Panc1 (cell line): ENCODE data around the gene GGA1. TPM values are rescaled to one million over a fixed set of nuclear protein-coding genes. Genes with fewer than 3 reads are reported as not detected.

ENCODE experiments used
- ATAC-seq: fragments of 200-7000 bp; cut with Tn5 transposase; 2 replicates; pipeline ENCODE4 v1.9.1; 2020; ENCODE audit warnings: mild to moderate bottlenecking, moderate library complexity
- Bru-seq: library from RNA; stranded (reverse); fragments of 400-500 nt; gene quantifications from one replicate; lab custom pipeline; 2021; lab: Mats Ljungman, UMichigan
- BruChase-seq, 2 experiments: library from RNA; stranded (reverse); fragments of 400-500 nt; gene quantifications; one replicate each; lab custom pipeline; 2021; lab: Mats Ljungman, UMichigan
- BruUV-seq: library from RNA; stranded (reverse); fragments of 400-500 nt; replicated peaks from 2 replicates; lab custom pipeline; 2021; lab: Mats Ljungman, UMichigan
- CTCF ChIA-PET: fragments of 300-600 bp; sonication (Branson Sonifier 250); formaldehyde crosslinking; loops from one replicate; lab custom pipeline; 2022; ENCODE audit warnings: antibody characterized with exemption; lab: Charles Lee
- POLR2A ChIA-PET: fragments of 300-600 bp; sonication (Branson Sonifier 250); formaldehyde crosslinking; loops from one replicate; lab custom pipeline; 2022; ENCODE audit warnings: antibody characterized with exemption; lab: Charles Lee
- DNase-seq: peaks from one replicate; pipeline ENCODE4 v3.0.0-alpha.2; 2010; ENCODE audit warnings: low read depth, low spot score
- H3K27ac ChIP-seq: 2 replicates; pipeline ENCODE4 v1.5.1; 2011; ENCODE audit warnings: mild to moderate bottlenecking, low read length, inconsistent platforms
- H3K27me3 ChIP-seq: fragments of 200-500 bp; sonication (Bioruptor generic); 2 replicates; pipeline ENCODE4 v1.6.0; 2014; ENCODE audit warnings: low read length, inconsistent platforms; ENCODE audit not compliant: control insufficient read depth, insufficient read depth
- H3K36me3 ChIP-seq: fragments of 200-500 bp; sonication (Bioruptor generic); 2 replicates; pipeline ENCODE4 v1.5.1; 2014; ENCODE audit warnings: inconsistent platforms, mild to moderate bottlenecking, low read length, moderate library complexity; ENCODE audit not compliant: control insufficient read depth, insufficient read depth
- H3K4me1 ChIP-seq: 2 replicates; pipeline ENCODE4 v1.5.1; 2011; ENCODE audit warnings: inconsistent platforms, mild to moderate bottlenecking, low read length, moderate library complexity; ENCODE audit not compliant: control insufficient read depth, insufficient read depth
- H3K4me3 ChIP-seq, 2 experiments: 2 replicates each; pipeline ENCODE4 v1.5.1; 2011 to 2012; ENCODE audit warnings: low read depth in 2 of 2, low read length in 2 of 2, mild to moderate bottlenecking in 2 of 2, inconsistent platforms in 1 of 2, moderate library complexity in 1 of 2
- H3K9me3 ChIP-seq: fragments of 200-500 bp; sonication (Bioruptor generic); 2 replicates; pipeline ENCODE4 v1.5.1; 2014; ENCODE audit warnings: low read depth, mild to moderate bottlenecking, inconsistent platforms, low read length, moderate library complexity; ENCODE audit not compliant: control insufficient read depth, insufficient read depth
- POLR2AphosphoS5 ChIP-seq: IDR thresholded peaks from 2 replicates; pipeline ENCODE4 v1.6.1; 2012; ENCODE audit warnings: mild to moderate bottlenecking, low read depth, low read length, moderate library complexity
- REST ChIP-seq, 2 experiments: IDR thresholded peaks; 2 replicates each; pipeline ENCODE4 v1.6.1; 2011 to 2012; ENCODE audit warnings: low read depth in 2 of 2, control low read depth in 1 of 2, low read length in 1 of 2, mild to moderate bottlenecking in 1 of 2, moderate library complexity in 1 of 2; ENCODE audit not compliant: insufficient read depth in 1 of 2
- SIN3A ChIP-seq: IDR thresholded peaks from 2 replicates; pipeline ENCODE4 v1.6.1; 2012; ENCODE audit warnings: low read depth, mild to moderate bottlenecking, low read length, moderate library complexity, borderline replicate concordance; ENCODE audit not compliant: insufficient read depth
- TCF7L2 ChIP-seq: IDR thresholded peaks from 2 replicates; pipeline ENCODE4 v1.6.1; 2011; ENCODE audit warnings: mild to moderate bottlenecking, low read depth, low read length, inconsistent platforms
- in situ Hi-C: cut with HindIII; loops from 2 replicates; pipeline ENCODE4 v1.10.0; 2016; ENCODE audit warnings: low sequenced_read_pairs, low pct_unique_long_range_greater_than_20kb
- intact Hi-C: fragments of 100-400 bp; cut with micrococcal nuclease; formaldehyde crosslinking; loops from one replicate; pipeline ENCODE4 v1.10.0; 2022; ENCODE audit not compliant: unreplicated experiment
- long read RNA-seq: library from polyadenylated mRNA; unstranded; transcript quantifications from one replicate; pipeline ENCODE4 v2.0.0, GENCODE V29; 2021; ENCODE audit not compliant: unreplicated experiment
- polyA plus RNA-seq: library from polyadenylated mRNA; unstranded; fragments of >200 nt; gene quantifications from one replicate; pipeline ENCODE4 v1.2.1, GENCODE V29; 2012; ENCODE audit warnings: missing spikeins; ENCODE audit not compliant: insufficient read length
- total RNA-seq: library from RNA; stranded (reverse); gene quantifications from one replicate; pipeline ENCODE4 v1.2.1, GENCODE V29; 2021; ENCODE audit not compliant: unreplicated experiment
- TF ChIP-seq, protein P1 (sequence below): fragments of 450-650 bp; IDR thresholded peaks from 2 replicates; pipeline ENCODE4 v1.5.1; 2017; ENCODE audit warnings: mild to moderate bottlenecking

The GGA1 gene, protein sequence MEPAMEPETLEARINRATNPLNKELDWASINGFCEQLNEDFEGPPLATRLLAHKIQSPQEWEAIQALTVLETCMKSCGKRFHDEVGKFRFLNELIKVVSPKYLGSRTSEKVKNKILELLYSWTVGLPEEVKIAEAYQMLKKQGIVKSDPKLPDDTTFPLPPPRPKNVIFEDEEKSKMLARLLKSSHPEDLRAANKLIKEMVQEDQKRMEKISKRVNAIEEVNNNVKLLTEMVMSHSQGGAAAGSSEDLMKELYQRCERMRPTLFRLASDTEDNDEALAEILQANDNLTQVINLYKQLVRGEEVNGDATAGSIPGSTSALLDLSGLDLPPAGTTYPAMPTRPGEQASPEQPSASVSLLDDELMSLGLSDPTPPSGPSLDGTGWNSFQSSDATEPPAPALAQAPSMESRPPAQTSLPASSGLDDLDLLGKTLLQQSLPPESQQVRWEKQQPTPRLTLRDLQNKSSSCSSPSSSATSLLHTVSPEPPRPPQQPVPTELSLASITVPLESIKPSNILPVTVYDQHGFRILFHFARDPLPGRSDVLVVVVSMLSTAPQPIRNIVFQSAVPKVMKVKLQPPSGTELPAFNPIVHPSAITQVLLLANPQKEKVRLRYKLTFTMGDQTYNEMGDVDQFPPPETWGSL
- total RNA-seq (45.4 TPM), Bru-seq, nascent RNA (percentile 59 among the genes with signal in this experiment), BruChase-seq, experiment 1, labeled RNA remaining after a 2-hour chase (percentile 64 among the genes with signal in this experiment), BruChase-seq, experiment 2, labeled RNA remaining after a 6-hour chase (percentile 75 among the genes with signal in this experiment)
- 42.9 TPM for polyA plus RNA-seq
- long read RNA-seq, transcript GGA1-203 (17 exons, 3,159 nt), result major isoform, 13 of 48 reads
- long read RNA-seq, transcript GGA1-216 (4 exons, 790 nt), result minor isoform, 8 of 48 reads
- long read RNA-seq, partial matches to known transcripts, result 6 of 48 reads
- long read RNA-seq, other reads (novel, unspliced or antisense), result 16 of 48 reads

- Histone ChIP-seq H3K9me3 (no peaks in the 10 kb centered on the region), H3K4me1 (peaks cover 3% of the 10 kb centered on the region), H3K27ac (peak within 1 kb of the TSS; percentile 94), H3K36me3 (peaks cover 7% of the 10 kb centered on the region; the same call in 1 of the 2 replicates), H3K4me3 (peak within 1 kb of the TSS; percentile 68 to 74), H3K27me3 (no peaks in the 10 kb centered on the region)
- intact Hi-C loops (no loop called here), in situ Hi-C loops (no loop called here)
- POLR2A ChIA-PET, result interaction anchor here (0.6 to 0.7 kb wide), 2 partner anchors 9 to 187 kb away, joined by 4 to 5 read pairs; no protein-coding TSS in a partner anchor
- DNase-seq (peak; percentile 84), ATAC-seq (peak; percentile 93)
- CTCF ChIA-PET, result interaction anchor here (0.9 to 1.1 kb wide), 2 partner anchors 34 to 173 kb away, joined by 3 to 5 read pairs; no protein-coding TSS in a partner anchor
- BruUV-seq, result TSS peak; percentile 70
- TF ChIP-seq, protein P1, sequence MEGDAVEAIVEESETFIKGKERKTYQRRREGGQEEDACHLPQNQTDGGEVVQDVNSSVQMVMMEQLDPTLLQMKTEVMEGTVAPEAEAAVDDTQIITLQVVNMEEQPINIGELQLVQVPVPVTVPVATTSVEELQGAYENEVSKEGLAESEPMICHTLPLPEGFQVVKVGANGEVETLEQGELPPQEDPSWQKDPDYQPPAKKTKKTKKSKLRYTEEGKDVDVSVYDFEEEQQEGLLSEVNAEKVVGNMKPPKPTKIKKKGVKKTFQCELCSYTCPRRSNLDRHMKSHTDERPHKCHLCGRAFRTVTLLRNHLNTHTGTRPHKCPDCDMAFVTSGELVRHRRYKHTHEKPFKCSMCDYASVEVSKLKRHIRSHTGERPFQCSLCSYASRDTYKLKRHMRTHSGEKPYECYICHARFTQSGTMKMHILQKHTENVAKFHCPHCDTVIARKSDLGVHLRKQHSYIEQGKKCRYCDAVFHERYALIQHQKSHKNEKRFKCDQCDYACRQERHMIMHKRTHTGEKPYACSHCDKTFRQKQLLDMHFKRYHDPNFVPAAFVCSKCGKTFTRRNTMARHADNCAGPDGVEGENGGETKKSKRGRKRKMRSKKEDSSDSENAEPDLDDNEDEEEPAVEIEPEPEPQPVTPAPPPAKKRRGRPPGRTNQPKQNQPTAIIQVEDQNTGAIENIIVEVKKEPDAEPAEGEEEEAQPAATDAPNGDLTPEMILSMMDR, result no peak
- TF ChIP-seq REST (IDR thresholded peaks at IDR 0.05; ENCODE audit: insufficient read depth in 1 of 2, low read depth in 2 of 2, low read length in 1 of 2) (no peak), SIN3A (0 out of 2 replicates have a peak, but pooled peaks have one; percentile 33), TCF7L2 (no peak), POLR2AphosphoS5 (peak; percentile 65)
These were observed at the start of gene GGA1 for GRCh38 chr22:37608477-37609239. GGA1 (plus strand) TSS chr22:37608834; CDS start chr22:37608861, 27 bp downstream.

GRCh38 chr22:37559521-37559900 lies 49.1 kb upstream of the GGA1 start:
- no TSS peak for BruUV-seq

More at GRCh38 chr22:37559521-37559900, 49.1 kb upstream of the GGA1 start:
- CTCF ChIA-PET, result interaction anchor here (0.6 kb wide), 1 partner anchor 10 kb away, joined by 9 read pairs; no protein-coding TSS in a partner anchor
- POLR2A ChIA-PET, result interaction anchor here (1.4 kb wide), 1 partner anchor 17 kb away, joined by 3 read pairs; no protein-coding TSS in a partner anchor
- H3K36me3 ChIP-seq, result no peaks in the 10 kb centered on the region; the same call in 1 of the 2 replicates
- ATAC-seq (no peak), DNase-seq (no peak)
- in situ Hi-C loops, result no loop called here
- H3K9me3 ChIP-seq, result no peaks in the 10 kb centered on the region
- peaks cover 32% of the 10 kb centered on the region for H3K4me1 ChIP-seq
- TF ChIP-seq POLR2AphosphoS5 (no peak), REST (IDR thresholded peaks at IDR 0.05; ENCODE audit: insufficient read depth in 1 of 2, low read depth in 2 of 2, low read length in 1 of 2) (no peak), SIN3A (no peak), TCF7L2 (no peak)
- TF ChIP-seq, protein P1, result no peak
- no peaks in the 10 kb centered on the region for H3K27me3 ChIP-seq
- intact Hi-C loops, result no loop called here
- peak overlapping the region; percentile 83 for H3K27ac ChIP-seq
- peak overlapping the region; percentile 40 to 68; a peak in 3 of 4 replicates for H3K4me3 ChIP-seq
